HFF-Myc (cell line): Measurements from ENCODE around the gene TTLL5.

Experiments
- DNase-seq: peaks from one replicate; pipeline ENCODE4 v3.0.0-alpha.2; 2011; ENCODE audit warnings: low read depth; ENCODE audit errors: extremely low read depth
- H3K4me3 ChIP-seq: replicated peaks from 2 replicates; pipeline ENCODE4 v1.5.1; 2011; ENCODE audit warnings: low read depth, mild to moderate bottlenecking, control low read depth, low read length
- TF ChIP-seq, protein P1 (sequence below): IDR thresholded peaks from 2 replicates; pipeline ENCODE4 v1.5.1; 2012; ENCODE audit warnings: mild to moderate bottlenecking, low read depth, low read length, control low read depth; ENCODE audit errors: missing control alignments

TTLL5 gene

DNA sequence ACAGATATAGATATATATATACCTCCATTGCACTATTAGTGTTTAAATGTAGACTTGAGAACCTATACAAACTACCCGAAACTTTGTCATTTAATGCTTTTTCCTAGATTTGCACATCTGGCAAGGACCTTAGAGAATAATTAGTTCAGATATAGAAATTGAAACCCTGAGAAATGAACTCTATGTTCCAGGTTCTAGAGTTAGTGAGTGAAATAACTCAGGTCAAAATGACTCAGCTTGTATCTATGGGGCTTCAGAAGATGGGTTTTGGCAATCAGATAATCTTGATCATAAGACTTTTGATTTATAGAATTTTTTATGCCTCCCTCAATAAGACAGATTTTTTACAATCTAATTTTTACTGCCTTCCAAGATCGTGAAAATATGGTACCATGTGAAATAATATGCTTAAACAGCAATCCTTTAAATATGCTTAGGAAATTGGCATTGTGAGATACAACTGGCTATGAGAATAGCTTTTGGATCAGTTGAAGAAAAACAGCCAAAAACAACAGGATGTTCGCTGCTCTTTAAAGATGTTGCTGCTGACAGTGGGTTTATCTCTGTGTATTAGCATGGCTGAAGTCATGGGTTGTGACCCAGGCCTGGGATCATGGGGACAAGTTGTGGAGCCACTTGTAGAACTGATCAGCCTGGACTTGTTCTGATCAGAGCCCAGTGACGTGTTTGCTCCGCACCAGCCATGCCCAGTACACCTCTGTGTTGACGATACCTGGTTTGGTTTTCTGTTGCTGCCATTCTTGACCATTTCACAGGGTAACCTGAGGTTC, 63.6 kb downstream of the TTLL5 start:
- TF ChIP-seq, protein P1, sequence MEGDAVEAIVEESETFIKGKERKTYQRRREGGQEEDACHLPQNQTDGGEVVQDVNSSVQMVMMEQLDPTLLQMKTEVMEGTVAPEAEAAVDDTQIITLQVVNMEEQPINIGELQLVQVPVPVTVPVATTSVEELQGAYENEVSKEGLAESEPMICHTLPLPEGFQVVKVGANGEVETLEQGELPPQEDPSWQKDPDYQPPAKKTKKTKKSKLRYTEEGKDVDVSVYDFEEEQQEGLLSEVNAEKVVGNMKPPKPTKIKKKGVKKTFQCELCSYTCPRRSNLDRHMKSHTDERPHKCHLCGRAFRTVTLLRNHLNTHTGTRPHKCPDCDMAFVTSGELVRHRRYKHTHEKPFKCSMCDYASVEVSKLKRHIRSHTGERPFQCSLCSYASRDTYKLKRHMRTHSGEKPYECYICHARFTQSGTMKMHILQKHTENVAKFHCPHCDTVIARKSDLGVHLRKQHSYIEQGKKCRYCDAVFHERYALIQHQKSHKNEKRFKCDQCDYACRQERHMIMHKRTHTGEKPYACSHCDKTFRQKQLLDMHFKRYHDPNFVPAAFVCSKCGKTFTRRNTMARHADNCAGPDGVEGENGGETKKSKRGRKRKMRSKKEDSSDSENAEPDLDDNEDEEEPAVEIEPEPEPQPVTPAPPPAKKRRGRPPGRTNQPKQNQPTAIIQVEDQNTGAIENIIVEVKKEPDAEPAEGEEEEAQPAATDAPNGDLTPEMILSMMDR, result no peak
- DNase-seq, result no peak
- no peak overlapping the region for H3K4me3 ChIP-seq

DNA sequence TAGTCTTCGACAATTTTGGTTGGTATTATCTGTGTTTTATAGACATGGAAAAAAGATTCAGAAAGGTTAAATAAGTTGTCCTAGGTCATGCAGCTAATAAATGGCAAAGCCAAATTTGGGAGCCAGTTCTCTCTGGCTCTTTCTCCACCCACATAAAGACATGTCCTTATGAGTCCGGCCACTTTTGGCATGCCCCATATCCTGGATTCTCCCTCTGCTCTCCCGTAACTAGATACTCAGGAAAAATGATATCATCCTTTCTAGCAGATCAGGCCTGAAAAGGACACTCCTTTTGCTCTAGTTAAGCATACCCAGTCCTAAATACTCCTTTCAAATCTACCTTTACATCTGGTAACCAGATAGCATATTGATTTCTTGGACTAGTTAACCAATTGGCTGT, 64.4 kb downstream of the TTLL5 start:
- no peak for DNase-seq
- TF ChIP-seq, protein P1, result no peak

DNA sequence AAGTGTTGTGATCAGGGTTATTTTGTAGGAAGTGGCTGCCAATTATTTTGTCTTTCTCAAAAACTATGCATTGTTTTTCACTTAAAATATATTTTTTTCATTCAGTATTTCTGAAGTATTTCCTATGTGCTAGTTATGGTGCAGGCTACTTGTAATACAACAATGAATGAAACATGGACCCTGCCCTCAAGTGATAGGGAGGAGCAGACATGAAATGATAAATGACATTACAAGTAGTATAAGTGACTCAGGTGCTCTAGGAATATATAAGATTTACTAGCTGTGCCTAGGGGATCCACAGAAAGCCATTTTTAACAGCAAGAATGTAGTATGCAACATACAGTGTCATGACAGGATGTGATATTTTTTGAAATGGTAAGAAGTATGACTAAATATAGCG, 65.3 kb downstream of the TTLL5 start:
- no peak overlapping the region for H3K4me3 ChIP-seq
- TF ChIP-seq, protein P1, result no peak
- DNase-seq, result no peak

More for the DNA sequence above, 64.4 kb downstream of the TTLL5 start:
- no peak overlapping the region for H3K4me3 ChIP-seq

DNA sequence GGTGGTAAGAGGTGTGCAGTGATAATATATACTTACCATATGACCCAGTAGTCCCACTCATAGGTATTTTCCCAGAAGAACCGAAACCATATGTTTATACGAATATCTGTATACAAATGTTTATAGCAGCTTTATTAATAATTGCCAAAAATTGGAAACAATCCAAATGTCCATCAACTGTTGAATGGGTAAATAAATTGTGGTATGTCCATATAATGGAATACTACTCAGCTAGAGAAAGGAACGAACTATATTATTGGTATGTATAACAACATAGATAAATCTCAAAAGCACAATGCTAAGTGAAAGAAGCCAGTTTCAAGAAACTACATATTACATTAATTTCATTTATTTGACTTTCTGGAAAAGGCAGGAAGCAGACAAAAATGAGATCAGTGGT, 66.1 kb downstream of the TTLL5 start:
- H3K4me3 ChIP-seq, result no peak overlapping the region
- TF ChIP-seq, protein P1, result no peak
- no peak for DNase-seq

DNA sequence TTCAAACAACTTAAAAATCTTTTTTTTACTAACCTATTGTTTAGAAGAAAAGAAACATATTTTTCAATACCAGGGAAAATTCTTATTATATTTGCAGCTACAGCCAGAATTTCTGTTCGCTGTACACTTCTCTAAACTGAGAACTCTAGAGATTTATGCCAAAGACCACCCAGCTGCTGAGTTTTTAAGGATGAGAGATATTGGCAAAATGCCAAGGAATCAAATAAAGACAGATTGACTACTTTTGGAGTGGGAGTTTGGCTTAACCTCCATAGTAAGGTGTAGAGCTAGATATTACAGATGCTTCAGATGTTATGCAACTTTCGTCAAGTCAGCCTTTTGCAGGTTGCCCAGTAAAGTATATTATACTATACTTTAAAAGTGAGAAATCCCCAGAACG, 71.8 kb downstream of the TTLL5 start:
- TF ChIP-seq, protein P1, result no peak
- DNase-seq, result no peak

DNA sequence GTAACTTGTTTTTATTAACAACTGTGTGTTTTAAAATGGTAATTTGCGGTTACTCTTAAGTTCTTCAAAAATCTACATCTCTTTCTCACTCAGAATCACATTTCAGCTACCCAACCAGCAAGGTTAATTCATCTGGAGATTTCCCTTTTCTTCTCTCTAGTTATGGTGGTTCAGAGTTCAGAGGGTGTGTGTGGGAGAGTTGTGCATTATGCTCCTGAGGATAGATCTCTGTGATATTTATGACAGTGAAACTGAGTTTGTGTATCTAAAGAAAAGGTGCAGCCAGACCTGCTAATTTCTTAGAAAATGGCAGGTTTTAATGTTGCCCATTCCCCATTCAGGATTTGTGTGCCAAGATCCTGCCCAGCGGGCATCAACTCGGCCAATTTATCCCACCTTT, 73.8 kb downstream of the TTLL5 start:
- TF ChIP-seq, protein P1, result no peak
- H3K4me3 ChIP-seq, result no peak overlapping the region
- no peak for DNase-seq

More for the DNA sequence above, 71.8 kb downstream of the TTLL5 start:
- no peak overlapping the region for H3K4me3 ChIP-seq
